Keratinocyte (primary cell): ENCODE data around the gene MOCS2. TPM values are rescaled to one million over a fixed set of nuclear protein-coding genes. Genes with fewer than 3 reads are reported as not detected.

Experiments
- DNase-seq: peaks from one replicate; pipeline ENCODE4 v3.0.0-alpha.2; 2011; ENCODE audit warnings: low read depth, missing footprints, low spot score
- FAIRE-seq: peaks from 2 replicates; lab custom pipeline; 2011; peaks lifted over from hg19 to GRCh38; lab: Jason Lieb, UNC
- H2AFZ ChIP-seq: 2 replicates; pipeline ENCODE4 v1.6.0; 2012; ENCODE audit warnings: low read length, control low read depth, inconsistent platforms; ENCODE audit not compliant: control insufficient read depth
- H3K27ac ChIP-seq: 2 replicates; pipeline ENCODE4 v1.5.1; 2011; ENCODE audit warnings: low read length; ENCODE audit not compliant: control insufficient read depth, insufficient read depth
- H3K27me3 ChIP-seq: 3 replicates; pipeline ENCODE4 v1.6.0; 2011; ENCODE audit warnings: low read length; ENCODE audit not compliant: control insufficient read depth, insufficient read depth; ENCODE audit errors: extremely low read depth
- H3K36me3 ChIP-seq, 2 experiments: 2 replicates in 1 of 2; 3 replicates in 1 of 2; pipeline ENCODE4 v1.5.1; 2011; ENCODE audit warnings: low read length in 2 of 2, mild to moderate bottlenecking in 1 of 2; ENCODE audit not compliant: control insufficient read depth in 2 of 2, insufficient read depth in 2 of 2; ENCODE audit errors: extremely low read depth in 1 of 2
- H3K4me1 ChIP-seq: 3 replicates; pipeline ENCODE4 v1.5.1; 2011; ENCODE audit warnings: low read length; ENCODE audit not compliant: control insufficient read depth, insufficient read depth; ENCODE audit errors: extremely low read depth
- H3K4me2 ChIP-seq: 3 replicates; pipeline ENCODE4 v1.6.0; 2011; ENCODE audit warnings: low read depth, low read length; ENCODE audit not compliant: control insufficient read depth, insufficient read depth; ENCODE audit errors: extremely low read depth
- H3K4me3 ChIP-seq, 3 experiments: fragments of 200-600 bp in 1 of 3; sonication (generic) in 1 of 3; 2 replicates in 2 of 3; 3 replicates in 1 of 3; pipeline ENCODE4 v1.5.1; 2011 to 2016; ENCODE audit warnings: low read length in 3 of 3, mild to moderate bottlenecking in 3 of 3, control low read depth in 2 of 3, inconsistent platforms in 1 of 3, low read depth in 1 of 3, mixed read lengths in 1 of 3, mixed run types in 1 of 3, moderate library complexity in 1 of 3; ENCODE audit not compliant: control insufficient read depth in 2 of 3, insufficient read depth in 2 of 3; ENCODE audit errors: extremely low read depth in 1 of 3
- H3K79me2 ChIP-seq: 2 replicates; pipeline ENCODE4 v1.6.0; 2012; ENCODE audit warnings: low read length; ENCODE audit not compliant: control insufficient read depth, insufficient read depth
- H3K9ac ChIP-seq: 3 replicates; pipeline ENCODE4 v1.6.0; 2011; ENCODE audit warnings: low read length; ENCODE audit not compliant: control insufficient read depth, insufficient read depth; ENCODE audit errors: extremely low read depth
- H3K9me1 ChIP-seq: 3 replicates; pipeline ENCODE4 v1.6.0; 2011; ENCODE audit warnings: low read length; ENCODE audit not compliant: control insufficient read depth, insufficient read depth; ENCODE audit errors: extremely low read depth
- H3K9me3 ChIP-seq: 2 replicates; pipeline ENCODE4 v1.5.1; 2012; ENCODE audit warnings: low read depth, low read length; ENCODE audit not compliant: control insufficient read depth
- H4K20me1 ChIP-seq: 3 replicates; pipeline ENCODE4 v1.6.0; 2011; ENCODE audit warnings: low read length; ENCODE audit not compliant: control insufficient read depth, insufficient read depth; ENCODE audit errors: extremely low read depth
- CTCF ChIP-seq, 3 experiments: IDR thresholded peaks in 1 of 3; conservative IDR thresholded peaks in 1 of 3; optimal IDR thresholded peaks in 1 of 3; 2 replicates in 2 of 3; 3 replicates in 1 of 3; pipeline versions ENCODE3 to v1.5.1; 2011; ENCODE audit warnings: low read length in 3 of 3, mild to moderate bottlenecking in 3 of 3, moderate library complexity in 2 of 3, control low read depth in 1 of 3, inconsistent platforms in 1 of 3; ENCODE audit not compliant: insufficient read depth in 2 of 3; ENCODE audit errors: extremely low read depth in 1 of 3
- EZH2 ChIP-seq: IDR thresholded peaks from one replicate; pipeline ENCODE4 v1.6.1; 2012; ENCODE audit warnings: inconsistent platforms, mild to moderate bottlenecking, low read length, moderate library complexity
- dilution Hi-C: fragments of 300-500 bp; cut with MboI; formaldehyde crosslinking; loops from one replicate; pipeline ENCODE4 v1.7.0; 2020; ENCODE audit warnings: low sequenced_read_pairs; ENCODE audit not compliant: extremely low pct_ligation_motif_present
- polyA plus RNA-seq, 5 experiments: library from polyadenylated mRNA; depleted of rRNA in 3 of 5; stranded (reverse) in 3 of 5; stranded (forward) in 1 of 5; unstranded in 1 of 5; fragments of >200 nt; gene quantifications; 1 replicate in 1 of 5; 2 replicates in 3 of 5; 3 replicates in 1 of 5; pipeline versions ENCODE4 v1.2.1 to v1.2.3, GENCODE V29; 2011 to 2012; ENCODE audit warnings: missing spikeins in 2 of 5, low read depth in 1 of 5, low replicate concordance in 1 of 5

Gene MOCS2
- polyA plus RNA-seq, 1 donor (not counting 4 experiments of a cell fraction or from before 2014, with no cell fraction given): 54.3 TPM

GRCh38 chr5:53128481-53128880 lies 18.9 kb upstream of the MOCS2 start:
- Histone ChIP-seq H3K9me1 (no peaks in the 10 kb centered on the region), H3K79me2 (no peaks in the 10 kb centered on the region), H3K4me1 (peaks cover 10% of the 10 kb centered on the region), H2AFZ (no peak overlapping the region), H3K9me3 (no peaks in the 10 kb centered on the region), H3K36me3 (no peaks in the 10 kb centered on the region), H3K4me2 (no peak overlapping the region), H3K9ac (no peak overlapping the region), H3K27me3 (no peaks in the 10 kb centered on the region), H4K20me1 (no peaks in the 10 kb centered on the region), H3K27ac (no peak overlapping the region), H3K4me3 (no peak overlapping the region)
- no peak for TF ChIP-seq CTCF (optimal IDR thresholded peaks at IDR 0.05 in 1 of 3, IDR thresholded peaks at IDR 0.05 in 1 of 3, conservative IDR thresholded peaks at IDR 0.05 in 1 of 3; ENCODE audit: extremely low read depth in 1 of 3, insufficient read depth in 2 of 3, low read length in 3 of 3)
- no peak for TF ChIP-seq EZH2
- dilution Hi-C loops: no loop called here
- DNase-seq: no peak
- FAIRE-seq: no peak

- no peak for FAIRE-seq
- dilution Hi-C loops: no loop called here
- H3K9me1 ChIP-seq: no peaks in the 10 kb centered on the region
- no peak overlapping the region for H2AFZ ChIP-seq
- no peaks in the 10 kb centered on the region for H4K20me1 ChIP-seq
- H3K4me3 ChIP-seq: no peak overlapping the region
- peaks cover 10% of the 10 kb centered on the region for H3K4me1 ChIP-seq
- H3K36me3 ChIP-seq: no peaks in the 10 kb centered on the region
- no peaks in the 10 kb centered on the region for H3K27me3 ChIP-seq
- no peak for DNase-seq
- H3K79me2 ChIP-seq: no peaks in the 10 kb centered on the region
- no peak overlapping the region for H3K27ac ChIP-seq
- no peak overlapping the region for H3K4me2 ChIP-seq
- no peaks in the 10 kb centered on the region for H3K9me3 ChIP-seq
- H3K9ac ChIP-seq: no peak overlapping the region
- TF ChIP-seq EZH2 (no peak), CTCF (optimal IDR thresholded peaks at IDR 0.05 in 1 of 3, IDR thresholded peaks at IDR 0.05 in 1 of 3, conservative IDR thresholded peaks at IDR 0.05 in 1 of 3; ENCODE audit: extremely low read depth in 1 of 3, insufficient read depth in 2 of 3, low read length in 3 of 3) (no peak)
These were observed 17.6 kb upstream of the MOCS2 start for GRCh38 chr5:53127107-53127506.
